Skeletal muscle satellite cell (primary cell): Measurements from ENCODE around the gene WWOX.

ENCODE experiments used
- H3K27me3 ChIP-seq: 2 replicates; pipeline ENCODE4 v1.7.0; 2013; ENCODE audit warnings: low read length; ENCODE audit not compliant: control insufficient read depth, insufficient read depth
- H3K36me3 ChIP-seq: 2 replicates; pipeline ENCODE4 v1.7.0; 2013; ENCODE audit warnings: mild to moderate bottlenecking, control low read depth, low read length; ENCODE audit not compliant: insufficient read depth
- H3K4me1 ChIP-seq: 2 replicates; pipeline ENCODE4 v1.7.0; 2013; ENCODE audit warnings: low read length; ENCODE audit not compliant: control insufficient read depth, insufficient read depth
- H3K4me2 ChIP-seq: 2 replicates; pipeline ENCODE4 v1.7.0; 2013; ENCODE audit warnings: mild to moderate bottlenecking, low read length
- H3K4me3 ChIP-seq: 2 replicates; pipeline ENCODE4 v1.7.0; 2013; ENCODE audit warnings: low read length
- H3K9ac ChIP-seq: 2 replicates; pipeline ENCODE4 v1.7.0; 2013; ENCODE audit warnings: mild to moderate bottlenecking, low read depth, low read length, moderate library complexity
- H3K9me3 ChIP-seq: replicated peaks from 2 replicates; pipeline ENCODE4 v1.7.0; 2013; ENCODE audit warnings: mild to moderate bottlenecking, control low read depth, low read length

WWOX gene

DNA sequence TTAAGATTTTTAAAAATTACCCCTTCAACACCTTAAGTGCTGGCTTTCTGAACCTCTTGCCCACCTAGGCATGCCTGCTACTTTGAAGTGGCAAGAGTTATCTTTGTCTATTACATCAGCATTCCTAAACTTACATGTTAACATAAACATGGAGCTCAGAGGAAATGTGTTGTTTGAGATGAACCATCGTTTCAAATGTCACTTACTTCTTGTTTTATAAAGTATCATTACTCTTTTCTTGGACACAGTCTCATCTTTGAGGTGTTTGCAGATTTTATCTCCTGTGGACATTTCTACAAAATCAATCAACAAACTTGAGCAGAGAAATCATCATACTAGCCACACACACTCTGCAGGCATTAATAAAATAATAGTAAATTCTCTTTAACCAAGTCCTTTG is 184.9 kb downstream of the WWOX start:
- Histone ChIP-seq H3K9ac (no peak overlapping the region), H3K4me3 (no peak overlapping the region), H3K9me3 (no peaks in the 10 kb centered on the region), H3K36me3 (no peaks in the 10 kb centered on the region), H3K4me2 (no peak overlapping the region), H3K4me1 (no peaks in the 10 kb centered on the region), H3K27me3 (no peaks in the 10 kb centered on the region)

DNA sequence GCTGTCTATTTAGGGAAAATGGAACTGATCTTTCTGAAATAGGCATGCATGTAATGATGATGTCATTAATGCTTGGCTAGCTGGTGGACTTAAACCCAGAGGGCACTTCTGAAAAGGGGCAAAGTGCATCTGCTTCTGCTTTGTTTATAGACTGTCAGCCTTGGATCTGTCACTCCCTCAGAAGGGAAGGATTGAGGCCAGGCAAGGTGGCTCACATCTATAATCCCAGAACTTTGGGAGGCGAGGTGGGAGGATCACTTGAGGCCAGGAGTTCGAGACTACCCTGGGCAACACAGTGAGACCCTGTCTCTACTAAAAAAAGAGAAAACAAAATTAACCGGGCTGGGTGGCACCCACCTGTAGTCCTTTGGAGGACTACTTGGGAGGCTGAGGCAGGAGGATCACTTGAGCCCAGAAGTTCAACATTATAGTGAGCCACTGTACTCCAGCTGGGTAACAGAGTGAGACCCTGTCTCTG is 185.5 kb downstream of the WWOX start:
- Histone ChIP-seq H3K36me3 (no peaks in the 10 kb centered on the region), H3K9ac (no peak overlapping the region), H3K4me1 (no peaks in the 10 kb centered on the region), H3K4me2 (no peak overlapping the region), H3K9me3 (no peaks in the 10 kb centered on the region), H3K27me3 (no peaks in the 10 kb centered on the region), H3K4me3 (no peak overlapping the region)

DNA sequence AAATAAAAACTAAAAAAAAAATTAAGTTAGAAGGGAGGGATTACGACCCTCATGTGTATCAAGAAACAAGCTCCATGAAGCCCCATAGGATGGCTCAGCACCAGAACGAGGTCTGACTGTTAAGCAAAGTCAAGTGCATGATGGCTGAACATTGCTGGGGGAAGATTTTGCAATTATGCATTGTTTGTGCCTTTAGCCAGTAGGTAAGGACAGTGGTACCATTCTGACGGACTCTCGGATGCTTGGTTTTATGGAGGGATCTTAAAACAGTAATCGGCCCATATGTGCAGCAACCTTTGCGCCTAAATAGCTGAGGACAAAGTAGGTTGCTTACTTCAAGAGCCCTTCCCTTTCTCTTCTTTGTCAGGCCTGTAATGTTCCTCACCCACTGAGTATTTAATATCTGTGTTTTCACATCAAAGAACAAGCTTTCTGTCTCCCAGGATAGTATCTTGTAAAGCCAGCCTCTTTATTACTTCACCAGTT is 186.0 kb downstream of the WWOX start:
- no peak overlapping the region for H3K9ac ChIP-seq
- H3K27me3 ChIP-seq = no peaks in the 10 kb centered on the region
- no peak overlapping the region for H3K4me2 ChIP-seq
- no peaks in the 10 kb centered on the region for H3K4me1 ChIP-seq
- H3K4me3 ChIP-seq = no peak overlapping the region
- no peaks in the 10 kb centered on the region for H3K9me3 ChIP-seq
- no peaks in the 10 kb centered on the region for H3K36me3 ChIP-seq

DNA sequence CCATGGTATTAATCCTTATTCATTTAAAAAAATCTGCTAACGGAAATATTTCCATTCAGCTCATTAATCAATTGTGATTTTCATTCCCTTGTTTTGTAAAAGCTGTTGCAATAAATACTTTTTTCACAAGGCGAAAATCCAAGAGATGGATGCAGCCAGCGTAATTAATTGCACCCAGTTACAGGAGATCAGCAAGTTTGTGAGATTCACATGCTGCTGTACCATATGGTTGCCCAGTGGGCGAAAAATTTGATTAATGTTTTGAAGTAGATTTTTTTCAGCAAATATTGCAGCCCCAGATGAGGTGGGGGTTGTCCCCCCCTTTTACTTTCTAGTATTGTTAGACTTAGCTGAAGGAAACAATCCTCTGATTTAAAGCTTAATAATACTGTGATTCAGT is 186.6 kb downstream of the WWOX start:
- Histone ChIP-seq H3K36me3 (no peaks in the 10 kb centered on the region), H3K4me2 (no peak overlapping the region), H3K27me3 (no peaks in the 10 kb centered on the region), H3K4me3 (no peak overlapping the region), H3K4me1 (no peaks in the 10 kb centered on the region), H3K9me3 (no peaks in the 10 kb centered on the region), H3K9ac (no peak overlapping the region)

DNA sequence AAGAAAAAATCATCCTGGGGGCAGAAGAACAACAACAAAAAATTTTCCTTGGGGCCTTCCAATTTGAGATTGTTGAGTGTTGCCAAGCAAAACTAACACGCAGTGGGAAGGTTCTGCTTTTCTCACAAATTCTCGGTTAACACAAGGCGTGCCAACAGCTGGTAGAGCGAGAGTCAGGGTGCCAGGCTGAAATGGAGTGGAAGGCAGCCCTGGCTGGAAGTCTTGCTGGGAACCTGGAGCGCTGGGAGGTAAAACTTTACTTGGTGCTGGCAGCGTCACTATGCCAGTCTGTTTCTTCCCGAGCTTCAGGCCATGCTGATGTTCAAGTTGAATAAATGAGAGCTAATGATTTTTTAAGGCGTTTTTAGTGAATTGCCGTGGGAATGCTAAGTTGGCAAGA is 189.4 kb downstream of the WWOX start:
- Histone ChIP-seq H3K4me3 (no peak overlapping the region), H3K9ac (no peak overlapping the region), H3K36me3 (no peaks in the 10 kb centered on the region), H3K27me3 (no peaks in the 10 kb centered on the region), H3K4me1 (no peaks in the 10 kb centered on the region), H3K9me3 (no peaks in the 10 kb centered on the region), H3K4me2 (no peak overlapping the region)

DNA sequence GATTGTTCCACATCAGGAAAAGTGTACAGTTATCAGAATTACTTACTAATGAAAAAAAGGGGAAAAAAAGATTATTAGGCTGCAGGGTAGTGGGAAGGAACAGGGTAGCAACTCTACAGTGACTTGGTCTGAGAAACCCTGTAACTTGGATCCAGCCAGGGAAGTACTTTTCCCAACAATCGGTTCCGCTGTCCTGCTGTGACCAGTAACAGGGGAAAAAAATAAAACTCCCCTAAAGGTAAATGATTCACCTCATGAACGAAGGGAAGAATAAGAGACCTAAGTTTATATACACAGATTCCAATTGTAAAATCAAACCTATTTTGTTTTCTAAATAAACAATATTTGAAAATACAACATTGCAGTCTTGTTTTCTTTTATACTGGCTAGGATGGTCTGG is 189.9 kb downstream of the WWOX start:
- Histone ChIP-seq H3K27me3 (no peaks in the 10 kb centered on the region), H3K4me2 (no peak overlapping the region), H3K4me1 (no peaks in the 10 kb centered on the region), H3K36me3 (no peaks in the 10 kb centered on the region), H3K9ac (no peak overlapping the region), H3K9me3 (no peaks in the 10 kb centered on the region), H3K4me3 (no peak overlapping the region)

DNA sequence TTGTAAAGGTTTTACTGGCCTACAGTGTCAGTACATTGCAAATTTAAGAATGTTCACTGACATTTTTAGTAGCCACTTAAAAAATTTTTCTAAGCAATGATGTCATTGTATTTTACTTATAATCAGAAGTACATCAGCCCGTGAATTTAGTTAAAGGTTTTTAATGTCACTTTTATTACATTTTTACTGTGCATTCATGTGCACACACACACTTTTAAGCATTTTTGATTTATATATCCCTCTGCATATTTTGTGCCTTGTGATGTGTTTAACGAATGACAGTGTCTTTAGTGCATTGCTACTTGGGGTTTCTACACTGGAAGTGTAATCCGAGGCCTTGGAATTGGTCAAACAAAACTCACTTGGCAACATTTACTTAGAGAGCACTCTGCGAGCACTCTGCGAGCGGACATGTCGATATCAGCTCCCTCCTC is 190.4 kb downstream of the WWOX start:
- Histone ChIP-seq H3K36me3 (no peaks in the 10 kb centered on the region), H3K4me3 (no peak overlapping the region), H3K9me3 (no peaks in the 10 kb centered on the region), H3K27me3 (no peaks in the 10 kb centered on the region), H3K4me1 (no peaks in the 10 kb centered on the region), H3K4me2 (no peak overlapping the region), H3K9ac (no peak overlapping the region)

DNA sequence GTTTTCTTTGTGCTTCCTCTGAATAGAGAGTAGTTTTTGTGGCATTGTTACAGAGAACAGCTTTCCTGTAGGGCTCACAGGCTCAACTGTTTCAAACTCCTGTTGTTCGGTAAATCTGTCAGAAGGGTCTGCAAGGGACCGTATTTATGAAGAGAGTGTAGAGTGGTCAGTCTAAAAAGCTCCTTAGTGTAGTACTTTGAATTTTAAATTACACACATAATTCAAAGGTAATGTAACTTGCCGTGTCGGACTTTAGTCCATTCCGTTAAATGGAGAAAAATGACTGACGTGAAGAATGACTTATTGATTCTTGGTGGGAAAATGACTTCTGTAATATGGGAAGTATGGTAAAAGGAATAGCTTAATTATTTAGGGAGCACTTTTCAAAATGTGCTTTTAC is 190.9 kb downstream of the WWOX start:
- H3K36me3 ChIP-seq = no peaks in the 10 kb centered on the region
- no peak overlapping the region for H3K4me3 ChIP-seq
- H3K9me3 ChIP-seq = no peaks in the 10 kb centered on the region

DNA sequence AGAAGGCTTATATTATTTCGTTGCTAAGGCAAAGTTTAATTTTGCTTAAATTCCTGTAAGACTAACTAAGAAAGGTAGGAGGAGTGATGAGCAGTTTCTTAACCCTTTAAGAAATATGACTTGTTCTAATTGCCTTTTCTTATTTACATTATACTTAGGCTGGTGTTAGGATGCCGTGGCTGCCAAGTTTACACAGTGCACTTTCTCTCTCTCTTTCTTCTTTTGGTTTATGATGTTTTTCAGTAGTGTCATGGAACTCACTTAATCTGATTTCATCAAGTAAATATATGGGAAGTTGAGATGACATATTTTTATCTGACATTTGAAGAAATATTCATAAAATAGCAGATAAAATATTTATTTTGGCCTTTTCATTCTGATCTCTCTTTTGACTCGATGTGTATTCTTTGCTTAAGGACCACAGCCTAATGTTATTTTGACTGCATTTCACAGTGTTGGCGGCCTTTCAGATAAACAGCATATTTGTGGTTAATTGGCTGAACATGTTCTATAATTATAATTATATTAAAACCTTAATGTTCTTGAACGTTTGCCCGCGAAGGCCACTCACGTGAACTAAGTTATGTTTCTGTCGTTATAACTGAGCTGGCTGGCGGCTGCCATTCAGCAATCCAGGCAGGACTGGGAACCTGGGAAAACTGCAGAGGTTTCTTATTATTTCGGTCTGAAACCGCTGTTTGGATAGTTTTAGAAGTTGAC is 191.6 kb downstream of the WWOX start:
- Histone ChIP-seq H3K9ac (no peak overlapping the region), H3K4me1 (no peaks in the 10 kb centered on the region), H3K9me3 (no peaks in the 10 kb centered on the region), H3K27me3 (no peaks in the 10 kb centered on the region), H3K4me2 (no peak overlapping the region), H3K4me3 (no peak overlapping the region), H3K36me3 (no peaks in the 10 kb centered on the region)

More for the DNA sequence above, 190.9 kb downstream of the WWOX start:
- H3K9ac ChIP-seq = no peak overlapping the region
- H3K4me2 ChIP-seq = no peak overlapping the region
- H3K4me1 ChIP-seq = no peaks in the 10 kb centered on the region
- H3K27me3 ChIP-seq = no peaks in the 10 kb centered on the region

DNA sequence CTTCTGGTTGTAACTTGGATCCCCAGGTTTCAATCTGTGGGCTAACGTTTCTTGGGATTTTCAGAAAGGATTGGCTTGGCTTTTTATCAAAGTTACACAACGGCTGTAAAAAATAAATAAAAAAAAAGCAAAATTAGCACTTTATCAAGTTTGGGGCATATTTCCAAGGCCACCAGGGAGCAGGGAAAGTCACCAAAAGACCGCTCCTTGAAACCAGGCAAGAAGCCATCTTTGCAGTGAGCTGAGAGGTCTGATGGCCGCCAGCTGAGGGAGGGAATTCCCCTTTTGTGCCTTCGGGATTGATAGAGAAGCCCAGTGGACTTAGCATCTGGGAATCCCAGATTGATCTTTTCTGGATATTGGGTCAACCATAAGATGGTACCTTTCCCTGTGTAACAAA is 192.2 kb downstream of the WWOX start:
- no peak overlapping the region for H3K4me2 ChIP-seq
- no peaks in the 10 kb centered on the region for H3K36me3 ChIP-seq
- H3K27me3 ChIP-seq = no peaks in the 10 kb centered on the region
- H3K4me3 ChIP-seq = no peak overlapping the region
- H3K9me3 ChIP-seq = no peaks in the 10 kb centered on the region
- no peaks in the 10 kb centered on the region for H3K4me1 ChIP-seq
- no peak overlapping the region for H3K9ac ChIP-seq

DNA sequence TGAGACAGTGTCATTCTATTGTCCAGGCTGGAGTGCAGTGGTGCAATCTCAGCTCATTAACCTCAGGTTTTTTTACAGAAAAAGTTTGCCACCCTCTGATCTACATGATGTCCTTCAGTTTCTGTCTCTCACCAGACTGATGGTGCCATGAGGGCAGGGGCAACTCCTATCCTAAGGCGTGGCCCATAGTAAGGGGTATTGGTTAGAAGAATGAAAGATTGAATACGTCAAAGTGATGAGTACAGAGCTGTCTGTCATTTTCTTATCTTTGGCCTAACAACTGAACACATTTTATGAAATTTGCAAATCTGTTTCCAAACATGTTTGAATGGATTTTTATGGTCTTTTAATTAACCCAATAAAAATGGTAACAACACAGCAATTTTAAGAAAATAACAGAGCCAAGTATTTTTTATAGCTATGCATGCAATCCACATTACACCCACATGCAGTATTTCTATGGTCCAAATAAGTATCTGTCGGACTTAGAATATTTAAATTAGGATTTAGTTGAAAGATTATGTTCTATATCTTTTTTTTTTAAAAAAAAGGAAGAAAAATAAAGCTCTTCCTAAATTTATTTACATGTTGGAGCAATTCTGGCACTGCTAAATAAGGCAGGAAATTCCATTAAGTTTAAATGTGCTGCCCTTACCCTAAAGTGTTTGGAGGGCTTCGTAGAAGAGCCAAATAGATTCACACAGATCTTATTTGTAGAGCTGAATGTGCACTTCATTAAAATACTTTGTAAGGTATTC is 192.8 kb downstream of the WWOX start:
- Histone ChIP-seq H3K4me1 (no peaks in the 10 kb centered on the region), H3K36me3 (no peaks in the 10 kb centered on the region), H3K4me3 (no peak overlapping the region), H3K9me3 (no peaks in the 10 kb centered on the region), H3K4me2 (no peak overlapping the region), H3K9ac (no peak overlapping the region), H3K27me3 (no peaks in the 10 kb centered on the region)
